ENCODE data around the gene HPCAL1. TPM values are rescaled to one million over a fixed set of nuclear protein-coding genes. Genes with fewer than 3 reads are reported as not detected.

The HPCAL1 gene
- total RNA-seq, 2 donors from 2014 or later = 22.5 to 203 TPM

DNA sequence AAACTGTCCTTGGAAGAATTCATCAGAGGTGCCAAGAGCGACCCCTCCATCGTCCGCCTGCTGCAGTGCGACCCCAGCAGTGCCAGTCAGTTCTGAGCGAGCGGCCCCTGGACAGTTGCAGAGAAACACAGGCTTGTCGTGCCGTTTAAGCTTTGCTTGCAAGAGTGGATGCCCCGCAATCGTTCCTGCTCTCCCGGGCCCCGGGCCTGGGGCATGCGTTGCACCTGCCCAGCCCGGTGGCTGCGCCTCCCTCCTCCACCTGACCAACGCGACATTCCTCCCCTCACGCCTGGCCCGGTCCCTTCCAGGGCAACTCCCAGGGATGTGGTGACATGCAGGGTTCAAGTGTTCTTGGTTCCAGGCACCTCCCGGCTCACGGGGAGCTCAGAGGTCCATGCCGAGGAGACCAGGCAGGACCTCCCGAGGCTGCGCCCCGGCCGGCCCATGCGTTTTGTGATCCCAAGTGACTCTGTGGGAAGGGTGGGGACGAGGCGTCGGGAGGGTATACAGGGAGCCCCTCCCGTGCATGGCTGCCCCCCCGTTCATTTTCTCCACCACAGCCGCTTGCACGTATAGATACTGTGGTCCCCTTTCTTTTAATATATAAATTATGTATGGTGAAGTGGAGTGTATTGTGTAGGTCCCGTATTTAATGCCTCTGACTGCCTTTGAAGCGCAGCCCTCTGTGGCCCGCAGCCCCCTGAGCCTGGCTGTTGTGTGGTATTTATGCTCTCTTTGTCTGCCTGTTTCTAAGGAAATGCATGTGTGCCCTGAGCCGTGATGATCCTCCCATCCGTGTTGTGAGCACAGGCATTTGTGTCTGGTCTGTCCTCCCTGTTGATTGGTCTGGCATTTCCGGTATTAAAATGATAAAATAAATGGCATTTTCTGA, 124.3 kb downstream of the HPCAL1 start:
- 90% methylated on average over 40 of the region's 40 CpGs for WGBS
- intact Hi-C loops (cut with DNase I) = no loop called here
- no peak for TF ChIP-seq POLR2AphosphoS5 (IDR thresholded peaks at IDR 0.05)
- TF ChIP-seq POLR2A (IDR thresholded peaks at IDR 0.05) = no peak
- TF ChIP-seq, protein P1, sequence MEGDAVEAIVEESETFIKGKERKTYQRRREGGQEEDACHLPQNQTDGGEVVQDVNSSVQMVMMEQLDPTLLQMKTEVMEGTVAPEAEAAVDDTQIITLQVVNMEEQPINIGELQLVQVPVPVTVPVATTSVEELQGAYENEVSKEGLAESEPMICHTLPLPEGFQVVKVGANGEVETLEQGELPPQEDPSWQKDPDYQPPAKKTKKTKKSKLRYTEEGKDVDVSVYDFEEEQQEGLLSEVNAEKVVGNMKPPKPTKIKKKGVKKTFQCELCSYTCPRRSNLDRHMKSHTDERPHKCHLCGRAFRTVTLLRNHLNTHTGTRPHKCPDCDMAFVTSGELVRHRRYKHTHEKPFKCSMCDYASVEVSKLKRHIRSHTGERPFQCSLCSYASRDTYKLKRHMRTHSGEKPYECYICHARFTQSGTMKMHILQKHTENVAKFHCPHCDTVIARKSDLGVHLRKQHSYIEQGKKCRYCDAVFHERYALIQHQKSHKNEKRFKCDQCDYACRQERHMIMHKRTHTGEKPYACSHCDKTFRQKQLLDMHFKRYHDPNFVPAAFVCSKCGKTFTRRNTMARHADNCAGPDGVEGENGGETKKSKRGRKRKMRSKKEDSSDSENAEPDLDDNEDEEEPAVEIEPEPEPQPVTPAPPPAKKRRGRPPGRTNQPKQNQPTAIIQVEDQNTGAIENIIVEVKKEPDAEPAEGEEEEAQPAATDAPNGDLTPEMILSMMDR (IDR thresholded peaks at IDR 0.05) = no peak
- Histone ChIP-seq H3K36me3 (no peaks in the 10 kb centered on the region), H3K9me3 (no peaks in the 10 kb centered on the region), H3K4me1 (replicated peaks) (no peaks in the 10 kb centered on the region), H3K4me3 (no peak overlapping the region), H3K27me3 (replicated peaks; ENCODE audit: insufficient read depth) (no peaks in the 10 kb centered on the region), H3K27ac (peak overlapping the region in 1 of 2 donors; percentile 58)
- no peak for DNase-seq (ENCODE audit: low spot score)

DNA sequence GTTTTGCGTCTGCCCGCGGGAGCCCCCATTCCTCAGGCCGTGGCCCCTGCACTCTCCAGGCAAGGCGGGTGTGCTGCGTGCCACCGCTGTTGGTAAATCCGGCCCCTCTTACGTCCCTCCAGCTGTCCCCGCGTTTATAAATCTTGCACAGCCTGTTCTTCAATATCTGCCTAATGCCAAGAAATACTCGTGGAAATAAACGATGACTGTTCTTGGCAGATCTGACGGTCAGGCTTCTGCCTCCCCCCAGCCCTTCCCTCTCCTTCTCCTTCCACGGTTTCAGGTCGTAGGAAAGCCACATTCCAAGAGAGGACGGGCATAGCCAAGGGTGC, 124.9 kb downstream of the HPCAL1 start:
- DNase-seq (ENCODE audit: low spot score) = no peak
- Histone ChIP-seq H3K36me3 (no peaks in the 10 kb centered on the region), H3K27me3 (replicated peaks; ENCODE audit: insufficient read depth) (no peaks in the 10 kb centered on the region), H3K4me1 (replicated peaks) (no peaks in the 10 kb centered on the region), H3K4me3 (no peak overlapping the region), H3K9me3 (no peaks in the 10 kb centered on the region), H3K27ac (peak overlapping the region; percentile 28 to 58)
- 54% methylated on average over 17 of the region's 17 CpGs for WGBS
- TF ChIP-seq POLR2AphosphoS5 (IDR thresholded peaks at IDR 0.05) (no peak), POLR2A (IDR thresholded peaks at IDR 0.05) (no peak)
- TF ChIP-seq, protein P1 (IDR thresholded peaks at IDR 0.05) = no peak
- intact Hi-C loops (cut with DNase I) = no loop called here

DNA sequence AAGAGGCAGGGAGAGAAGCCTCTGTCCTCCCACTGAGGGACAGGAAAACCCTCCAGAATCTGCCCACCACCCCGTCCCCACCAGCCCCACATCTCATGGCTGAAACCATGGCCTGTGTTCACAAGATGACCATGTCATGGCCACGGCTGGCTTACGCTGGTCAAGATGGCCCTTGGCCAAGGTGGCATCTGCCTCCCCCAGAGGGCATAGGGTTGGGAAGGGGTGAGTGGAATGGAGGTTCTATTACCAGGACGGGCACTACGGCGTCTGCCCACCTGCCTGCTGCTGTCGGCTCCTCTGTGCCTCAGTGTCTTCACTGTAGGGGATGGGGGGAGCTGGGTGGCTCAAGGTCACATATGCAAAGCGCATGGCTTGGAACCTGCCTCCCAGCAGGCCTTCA, 125.7 kb downstream of the HPCAL1 start:
- TF ChIP-seq POLR2A (IDR thresholded peaks at IDR 0.05) (no peak), POLR2AphosphoS5 (IDR thresholded peaks at IDR 0.05) (no peak)
- TF ChIP-seq, protein P1 (IDR thresholded peaks at IDR 0.05) = no peak
- H3K4me1 ChIP-seq (replicated peaks) = no peaks in the 10 kb centered on the region
- DNase-seq (ENCODE audit: low spot score) = no peak
- no peaks in the 10 kb centered on the region for H3K27me3 ChIP-seq (replicated peaks; ENCODE audit: insufficient read depth)
- 95% methylated on average over 8 of the region's 8 CpGs for WGBS
- no peaks in the 10 kb centered on the region for H3K9me3 ChIP-seq
- no peaks in the 10 kb centered on the region for H3K36me3 ChIP-seq
- no peak overlapping the region for H3K4me3 ChIP-seq
- peak overlapping the region; percentile 28 to 58 for H3K27ac ChIP-seq
- intact Hi-C loops (cut with DNase I) = no loop called here

DNA sequence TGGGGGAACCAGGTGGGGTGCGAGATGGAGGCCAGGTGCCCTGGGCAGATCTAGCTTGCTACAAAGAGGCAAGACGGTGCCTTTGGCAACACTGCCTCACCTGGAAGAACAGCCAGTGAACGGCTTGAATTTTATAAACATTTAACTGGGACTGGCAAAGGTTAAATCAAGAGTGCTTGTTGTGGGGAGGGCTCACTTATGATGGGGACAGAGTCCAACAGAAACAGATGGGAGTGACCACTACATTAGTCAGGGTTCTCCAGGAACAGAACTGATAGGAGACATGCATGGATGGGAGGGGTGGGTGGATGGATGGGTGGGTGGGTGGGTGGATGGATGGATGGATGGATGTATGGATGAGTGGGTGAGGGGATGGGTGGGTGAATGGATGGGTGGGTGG, 126.2 kb downstream of the HPCAL1 start:
- 76% methylated on average over 3 of the region's 3 CpGs for WGBS
- DNase-seq (ENCODE audit: low spot score) = no peak
- intact Hi-C loops (cut with DNase I) = no loop called here
- Histone ChIP-seq H3K27me3 (replicated peaks; ENCODE audit: insufficient read depth) (no peaks in the 10 kb centered on the region), H3K4me1 (replicated peaks) (no peaks in the 10 kb centered on the region), H3K9me3 (no peaks in the 10 kb centered on the region), H3K4me3 (no peak overlapping the region), H3K36me3 (no peaks in the 10 kb centered on the region), H3K27ac (peak overlapping the region in 1 of 2 donors; percentile 28)
- TF ChIP-seq POLR2AphosphoS5 (IDR thresholded peaks at IDR 0.05) = no peak
- no peak for TF ChIP-seq POLR2A (IDR thresholded peaks at IDR 0.05)
- TF ChIP-seq, protein P1 (IDR thresholded peaks at IDR 0.05) = no peak

Measured in prostate gland (tissue), 2 donors.